GM12874 (cell line): ENCODE results near the gene RECQL5.

ENCODE experiments used
- CTCF ChIP-seq: IDR thresholded peaks from 2 replicates; pipeline ENCODE4 v1.5.1; 2011; ENCODE audit warnings: low read depth, mild to moderate bottlenecking, control low read depth, low read length, moderate library complexity; ENCODE audit not compliant: insufficient read depth

The RECQL5 gene

GRCh38 chr17:75673487-75673886 is 6.5 kb upstream of the RECQL5 start:
- no peak for TF ChIP-seq CTCF

- no peak for TF ChIP-seq CTCF
Measured at GRCh38 chr17:75672011-75672410, 5.1 kb upstream of the RECQL5 start.

- TF ChIP-seq CTCF = no peak
Measured at GRCh38 chr17:75670868-75671267, 3.9 kb upstream of the RECQL5 start.

- no peak for TF ChIP-seq CTCF
Measured at GRCh38 chr17:75668489-75668888, 1.5 kb upstream of the RECQL5 start.

- TF ChIP-seq CTCF = no peak
Measured at GRCh38 chr17:75667825-75668224, 871 bp upstream of the RECQL5 start.

- TF ChIP-seq CTCF = no peak
Measured at GRCh38 chr17:75665981-75666380, 973 bp downstream of the RECQL5 start.

GRCh38 chr17:75664099-75664549 is 2.8 kb downstream of the RECQL5 start:
- TF ChIP-seq CTCF = no peak

GRCh38 chr17:75662511-75662910 is 4.4 kb downstream of the RECQL5 start:
- TF ChIP-seq CTCF = no peak
